IPS-18a (cell line): ENCODE data around the gene EFHD1.

Experiments
- H3K27ac ChIP-seq: one replicate; pipeline ENCODE4 v1.5.1; 2013; ENCODE audit warnings: low read length
- H3K27me3 ChIP-seq: one replicate; pipeline ENCODE4 v1.6.1; 2013; ENCODE audit warnings: mild to moderate bottlenecking, low read length; ENCODE audit not compliant: control insufficient read depth, insufficient read depth
- H3K36me3 ChIP-seq: one replicate; pipeline ENCODE4 v1.6.1; 2013; ENCODE audit warnings: low read depth, low read length; ENCODE audit not compliant: control insufficient read depth
- H3K4me1 ChIP-seq: one replicate; pipeline ENCODE4 v1.6.1; 2013; ENCODE audit warnings: low read depth, low read length; ENCODE audit not compliant: control insufficient read depth
- H3K4me3 ChIP-seq: one replicate; pipeline ENCODE4 v1.5.1; 2013; ENCODE audit warnings: low read length
- H3K9ac ChIP-seq: one replicate; pipeline ENCODE4 v1.6.1; 2013; ENCODE audit warnings: mild to moderate bottlenecking, low read length, moderate library complexity
- H3K9me3 ChIP-seq: one replicate; pipeline ENCODE4 v1.6.1; 2013; ENCODE audit warnings: low read depth, low read length; ENCODE audit not compliant: control insufficient read depth

EFHD1 gene, protein sequence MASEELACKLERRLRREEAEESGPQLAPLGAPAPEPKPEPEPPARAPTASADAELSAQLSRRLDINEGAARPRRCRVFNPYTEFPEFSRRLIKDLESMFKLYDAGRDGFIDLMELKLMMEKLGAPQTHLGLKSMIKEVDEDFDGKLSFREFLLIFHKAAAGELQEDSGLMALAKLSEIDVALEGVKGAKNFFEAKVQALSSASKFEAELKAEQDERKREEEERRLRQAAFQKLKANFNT

DNA sequence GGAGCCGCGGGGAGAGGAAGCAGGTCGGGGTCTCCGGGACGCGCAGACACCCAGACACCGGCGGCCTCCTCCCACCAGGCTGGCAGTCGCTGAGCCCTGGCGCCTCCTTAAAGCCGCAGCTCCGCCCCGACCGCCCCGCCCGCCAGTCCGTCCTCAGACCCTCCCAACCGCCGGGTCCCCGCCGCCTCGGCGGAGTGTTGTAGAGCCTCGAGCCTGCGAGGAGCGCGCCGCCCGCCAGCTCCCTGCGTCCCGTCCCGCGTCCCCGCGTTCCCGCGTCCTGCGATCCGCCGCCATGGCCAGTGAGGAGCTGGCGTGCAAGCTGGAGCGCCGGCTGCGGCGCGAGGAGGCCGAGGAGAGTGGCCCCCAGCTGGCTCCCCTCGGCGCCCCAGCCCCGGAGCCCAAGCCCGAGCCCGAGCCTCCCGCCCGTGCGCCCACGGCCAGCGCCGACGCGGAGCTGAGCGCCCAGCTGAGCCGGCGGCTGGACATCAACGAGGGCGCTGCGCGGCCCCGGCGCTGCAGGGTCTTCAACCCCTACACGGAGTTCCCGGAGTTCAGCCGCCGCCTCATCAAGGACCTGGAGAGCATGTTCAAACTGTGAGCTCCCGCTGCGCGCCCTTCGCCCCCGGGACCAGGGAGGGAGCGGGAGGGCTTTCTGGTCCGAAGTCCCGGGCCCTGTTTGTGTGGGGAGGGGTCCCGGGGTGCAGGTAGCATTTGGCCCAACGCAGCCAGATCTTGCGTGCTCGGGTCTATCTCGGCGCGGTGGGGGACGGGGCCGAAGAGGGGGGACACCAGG, at the start of gene EFHD1:
Gene EFHD1 (plus strand): TSS at position 192 of the 793 bp plus-strand sequence. CDS start 101 bp downstream, at position 293.
- Histone ChIP-seq H3K4me1 (no peaks in the 10 kb centered on the region), H3K27me3 (peaks cover 59% of the 10 kb centered on the region), H3K9me3 (no peaks in the 10 kb centered on the region), H3K9ac (no peak within 1 kb of the TSS), H3K4me3 (peak within 1 kb of the TSS; percentile 51), H3K36me3 (no peaks in the 10 kb centered on the region), H3K27ac (no peak within 1 kb of the TSS)

DNA sequence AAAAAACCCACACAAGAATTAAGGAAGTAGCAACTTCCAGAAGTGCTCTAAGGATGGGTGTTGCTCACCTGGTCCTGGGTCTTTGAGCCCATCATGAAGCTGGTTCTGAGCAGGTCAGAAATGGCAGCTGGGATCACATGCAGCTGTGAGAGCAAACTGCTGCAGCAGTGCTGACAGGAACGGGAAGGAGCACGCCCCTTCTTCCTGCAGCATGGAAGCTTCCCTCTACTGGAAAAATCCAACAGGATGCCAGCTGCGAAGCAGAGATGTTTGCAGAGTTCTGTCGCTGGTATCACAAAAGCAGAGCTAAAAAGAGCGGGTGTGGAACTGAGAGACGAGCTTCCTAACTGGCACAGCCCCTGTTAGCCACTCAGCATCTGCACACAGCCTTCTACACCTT, 49.2 kb upstream of the EFHD1 start:
- Histone ChIP-seq H3K9ac (no peak overlapping the region), H3K27me3 (no peaks in the 10 kb centered on the region), H3K27ac (no peak overlapping the region), H3K36me3 (peaks cover 5% of the 10 kb centered on the region), H3K4me1 (no peaks in the 10 kb centered on the region), H3K9me3 (no peaks in the 10 kb centered on the region), H3K4me3 (no peak overlapping the region)

DNA sequence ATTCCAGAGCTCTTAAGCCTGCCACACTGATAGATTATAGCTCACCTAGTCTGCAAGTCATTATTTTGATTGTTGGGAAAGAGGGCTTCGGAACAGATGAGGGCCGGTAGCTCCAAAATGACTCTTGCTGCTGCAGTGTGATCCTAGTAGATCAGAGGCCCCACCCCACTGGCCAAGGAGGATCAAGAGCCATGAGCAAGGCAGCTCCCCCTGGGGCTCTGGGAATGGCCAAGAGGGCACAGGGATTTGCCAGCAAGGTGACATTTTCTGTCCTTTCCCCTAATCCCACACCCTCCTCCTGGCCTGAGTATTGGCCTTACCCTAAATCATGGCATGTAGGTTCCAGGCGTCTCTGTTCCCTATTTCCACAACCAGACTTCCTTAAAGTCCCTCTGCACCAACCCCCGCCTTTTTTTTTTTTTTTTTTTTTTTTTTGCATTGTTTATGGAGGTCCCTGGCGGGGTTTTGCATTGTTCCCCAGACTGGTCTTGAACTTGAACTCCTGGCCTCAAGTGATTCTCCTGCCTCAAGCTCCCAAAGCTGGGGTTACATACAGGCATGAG, 46.4 kb upstream of the EFHD1 start:
- H3K4me3 ChIP-seq, result no peak overlapping the region
- no peaks in the 10 kb centered on the region for H3K27me3 ChIP-seq
- no peaks in the 10 kb centered on the region for H3K9me3 ChIP-seq
- H3K27ac ChIP-seq, result no peak overlapping the region
- H3K9ac ChIP-seq, result no peak overlapping the region
- peaks cover 4% of the 10 kb centered on the region for H3K4me1 ChIP-seq
- H3K36me3 ChIP-seq, result no peaks in the 10 kb centered on the region

DNA sequence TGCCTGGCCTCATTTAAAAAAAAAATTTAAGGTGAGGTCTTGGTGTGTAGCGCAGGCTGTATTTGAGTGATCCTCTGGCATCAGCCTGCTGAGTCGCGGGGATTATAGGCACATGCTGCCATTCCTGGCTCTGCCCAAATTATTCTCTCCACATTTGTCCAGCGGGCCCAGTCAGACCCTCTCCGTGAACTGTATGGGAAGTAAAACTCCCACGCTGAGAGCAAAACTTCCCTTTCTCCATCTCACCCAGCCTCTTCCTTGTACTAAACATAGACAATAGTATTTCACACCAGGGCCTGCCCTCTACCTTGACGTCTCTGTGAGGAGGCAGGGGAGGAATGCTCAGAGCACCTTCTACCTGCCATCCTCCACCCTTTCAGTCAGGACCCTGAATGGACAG, 45.9 kb upstream of the EFHD1 start:
- Histone ChIP-seq H3K36me3 (no peaks in the 10 kb centered on the region), H3K9me3 (no peaks in the 10 kb centered on the region), H3K27me3 (no peaks in the 10 kb centered on the region), H3K27ac (no peak overlapping the region), H3K9ac (no peak overlapping the region), H3K4me1 (peaks cover 4% of the 10 kb centered on the region), H3K4me3 (no peak overlapping the region)

DNA sequence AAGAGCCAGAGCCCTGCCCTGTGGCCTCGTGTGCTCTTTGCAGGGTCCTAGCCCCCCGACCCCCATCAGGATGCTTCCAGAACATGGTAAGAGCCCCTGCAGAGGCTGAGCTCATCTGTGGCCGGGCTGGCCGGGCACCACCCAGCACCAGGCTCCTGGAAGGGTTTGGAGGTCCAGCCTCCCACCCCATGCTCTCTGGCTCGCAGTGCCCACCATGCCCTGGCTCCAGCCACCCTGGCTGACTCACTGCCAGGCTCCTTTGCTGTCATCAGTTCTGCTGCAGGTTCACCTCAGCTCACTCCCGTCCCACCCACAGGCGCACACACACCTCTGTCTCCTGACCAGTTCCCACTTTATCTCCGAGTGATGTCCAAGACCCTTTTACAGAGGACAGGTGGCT, 45.4 kb upstream of the EFHD1 start:
- H3K27ac ChIP-seq, result no peak overlapping the region
- no peak overlapping the region for H3K9ac ChIP-seq
- H3K9me3 ChIP-seq, result no peaks in the 10 kb centered on the region
- no peak overlapping the region for H3K4me3 ChIP-seq
- no peaks in the 10 kb centered on the region for H3K36me3 ChIP-seq
- H3K4me1 ChIP-seq, result peaks cover 4% of the 10 kb centered on the region
- no peaks in the 10 kb centered on the region for H3K27me3 ChIP-seq

DNA sequence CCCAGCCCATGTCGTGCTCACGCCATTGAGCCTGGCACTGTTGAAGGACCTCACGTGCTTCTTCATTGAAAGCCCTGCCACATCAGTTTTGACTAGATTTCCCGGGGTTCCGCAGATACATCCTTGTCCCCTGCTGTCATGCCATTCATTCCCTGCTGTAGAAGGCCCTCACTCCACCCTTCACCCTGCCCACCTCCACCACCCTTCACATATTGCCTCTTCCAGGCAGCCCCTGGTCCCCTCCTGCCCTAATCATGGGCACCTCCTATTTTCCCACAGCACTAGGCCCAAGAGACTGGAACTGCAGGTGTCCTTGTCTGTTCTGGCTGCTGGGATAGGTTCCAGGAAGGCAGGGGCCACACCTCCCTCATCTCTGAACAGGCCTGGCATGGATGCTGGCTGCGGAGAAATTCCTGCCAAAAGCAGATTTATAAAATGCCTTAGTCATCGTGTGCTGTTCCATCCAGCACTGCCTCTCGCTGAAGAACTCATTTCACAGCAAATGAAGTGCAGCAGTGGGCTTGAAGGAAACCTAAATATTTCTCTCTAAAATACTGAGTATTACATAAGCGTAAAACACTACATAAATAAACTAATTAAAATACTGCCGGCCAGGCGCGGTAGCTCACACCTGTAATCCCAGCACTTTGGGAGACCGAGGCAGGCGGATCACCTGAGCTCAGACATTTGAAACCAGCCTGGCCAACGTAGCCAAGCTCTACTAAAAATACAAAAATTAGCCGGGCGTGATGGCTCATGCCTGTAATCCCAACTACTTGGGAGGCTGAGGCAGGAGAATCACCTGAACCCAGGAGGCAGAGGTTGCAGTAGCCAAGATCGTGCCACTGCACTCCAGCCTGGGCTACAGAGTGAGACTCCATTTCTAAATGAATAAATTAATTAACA, 44.5 kb upstream of the EFHD1 start:
- no peaks in the 10 kb centered on the region for H3K27me3 ChIP-seq
- no peak overlapping the region for H3K4me3 ChIP-seq
- H3K4me1 ChIP-seq, result peaks cover 4% of the 10 kb centered on the region
- H3K27ac ChIP-seq, result no peak overlapping the region
- H3K9me3 ChIP-seq, result no peaks in the 10 kb centered on the region
- no peak overlapping the region for H3K9ac ChIP-seq
- H3K36me3 ChIP-seq, result no peaks in the 10 kb centered on the region

DNA sequence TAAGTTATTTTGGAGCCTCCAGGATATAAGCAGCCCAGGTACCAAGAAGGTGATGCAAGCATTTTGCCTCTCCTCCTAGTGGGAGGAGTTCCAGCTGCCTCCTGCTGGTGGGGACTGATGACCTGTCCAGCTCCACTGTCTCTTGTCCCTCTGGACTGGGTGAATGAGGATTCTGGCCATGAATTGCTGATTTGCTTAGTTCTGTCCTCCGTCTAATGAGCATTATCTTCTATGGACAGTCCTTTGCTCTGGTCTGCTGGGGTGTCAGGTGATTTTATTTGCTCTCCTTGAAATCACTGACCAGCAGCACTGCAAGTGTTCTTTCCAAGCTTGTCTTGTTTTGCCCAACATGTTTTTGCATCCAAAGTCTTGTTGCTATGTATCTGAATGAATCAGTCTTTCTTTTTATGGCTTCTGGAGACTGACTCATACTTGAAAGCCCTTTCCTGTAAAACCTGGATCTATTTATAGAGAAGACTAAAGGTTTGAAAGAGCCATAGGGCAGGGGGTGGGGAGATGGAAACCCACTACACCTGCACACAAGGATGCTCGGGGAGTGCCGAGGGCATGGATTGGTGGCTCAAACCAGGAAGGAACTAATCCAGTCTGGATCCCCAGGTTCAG, 40.5 kb upstream of the EFHD1 start:
- no peak overlapping the region for H3K9ac ChIP-seq
- no peaks in the 10 kb centered on the region for H3K27me3 ChIP-seq
- H3K27ac ChIP-seq, result no peak overlapping the region
- peaks cover 4% of the 10 kb centered on the region for H3K4me1 ChIP-seq
- H3K36me3 ChIP-seq, result no peaks in the 10 kb centered on the region
- no peak overlapping the region for H3K4me3 ChIP-seq
- H3K9me3 ChIP-seq, result no peaks in the 10 kb centered on the region

DNA sequence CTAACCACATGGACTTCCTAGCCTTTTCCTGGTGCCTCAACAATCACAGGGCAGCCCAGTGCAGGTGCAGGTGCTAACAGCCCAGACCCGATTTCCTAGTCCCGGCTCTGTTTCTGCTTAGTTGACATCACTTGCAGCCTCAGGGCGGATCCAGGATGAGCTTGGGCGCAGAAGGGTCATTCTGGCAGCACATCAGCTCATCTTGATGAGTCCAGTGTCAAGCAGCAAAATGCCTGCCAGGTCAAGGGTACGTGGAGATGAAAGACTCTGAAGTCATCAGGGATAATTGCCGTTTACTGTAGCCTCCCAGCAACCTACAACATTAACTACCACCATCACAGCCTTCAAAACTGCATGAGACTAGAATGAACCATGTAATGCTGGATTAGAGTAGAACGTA, 39.4 kb upstream of the EFHD1 start:
- Histone ChIP-seq H3K4me3 (no peak overlapping the region), H3K4me1 (peaks cover 4% of the 10 kb centered on the region), H3K9me3 (no peaks in the 10 kb centered on the region), H3K36me3 (no peaks in the 10 kb centered on the region), H3K27ac (no peak overlapping the region), H3K9ac (no peak overlapping the region), H3K27me3 (no peaks in the 10 kb centered on the region)

DNA sequence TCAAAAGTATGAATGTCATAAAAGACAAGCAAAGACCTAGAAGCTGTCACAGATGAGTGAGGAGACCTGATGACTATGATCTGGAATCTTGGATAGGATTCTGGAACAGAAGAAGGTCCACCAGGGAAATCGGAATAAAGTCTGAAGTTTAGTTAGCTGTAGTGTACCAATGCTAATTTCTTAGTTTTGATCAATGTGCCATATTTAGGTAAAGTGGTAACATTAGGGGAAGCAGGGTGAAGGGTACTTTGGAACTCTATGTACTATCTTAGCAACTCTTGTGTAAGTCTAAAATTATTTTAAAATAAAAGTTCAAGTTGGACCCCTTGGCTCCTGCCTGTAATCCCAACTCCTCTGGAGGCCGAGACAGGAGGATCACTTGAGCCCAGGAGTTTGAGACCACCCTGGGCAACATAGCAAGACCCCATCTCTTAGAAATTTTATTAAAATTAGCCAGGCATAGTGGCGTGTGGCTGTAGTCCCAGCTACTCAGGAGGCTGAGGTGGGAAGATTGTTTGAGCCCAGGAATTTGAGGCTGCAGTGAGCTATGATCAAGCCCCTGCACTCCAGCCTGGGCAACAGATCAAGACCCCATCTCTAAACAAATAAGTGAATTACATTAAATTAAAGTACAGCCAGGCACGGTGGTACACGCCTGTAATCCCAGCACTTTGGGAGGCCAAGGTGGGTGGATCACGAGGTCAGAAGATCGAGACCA, 35.9 kb upstream of the EFHD1 start:
- no peak overlapping the region for H3K4me3 ChIP-seq
- H3K36me3 ChIP-seq, result no peaks in the 10 kb centered on the region
- H3K4me1 ChIP-seq, result no peaks in the 10 kb centered on the region
- no peak overlapping the region for H3K9ac ChIP-seq
- no peaks in the 10 kb centered on the region for H3K27me3 ChIP-seq
- H3K27ac ChIP-seq, result no peak overlapping the region
- H3K9me3 ChIP-seq, result no peaks in the 10 kb centered on the region

DNA sequence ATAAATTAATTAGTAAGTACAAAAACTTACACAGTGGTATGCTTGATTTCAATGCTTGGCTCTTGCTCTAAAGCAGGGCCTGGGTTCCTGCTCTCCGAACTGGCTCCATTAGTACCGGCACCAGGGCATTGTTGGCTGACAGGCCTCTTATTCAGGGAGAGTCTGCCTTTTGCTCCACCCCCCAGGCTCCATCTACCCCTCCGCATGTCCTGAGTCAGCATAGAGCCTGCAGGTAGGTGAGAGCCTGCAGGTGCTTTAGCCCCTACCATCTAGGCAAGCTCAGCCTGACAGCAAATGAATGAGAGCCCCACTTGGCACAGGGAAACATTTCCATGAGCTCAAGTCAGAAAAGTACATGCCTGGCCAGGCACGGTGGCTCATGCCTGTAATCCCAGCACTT, 35.1 kb upstream of the EFHD1 start:
- Histone ChIP-seq H3K9ac (no peak overlapping the region), H3K4me1 (no peaks in the 10 kb centered on the region), H3K36me3 (no peaks in the 10 kb centered on the region), H3K4me3 (no peak overlapping the region), H3K27me3 (no peaks in the 10 kb centered on the region), H3K9me3 (no peaks in the 10 kb centered on the region), H3K27ac (no peak overlapping the region)
